Midbrain (tissue), 1 donor: Measurements from ENCODE around the gene LPGAT1.
"Not testable (repeated sequence)": the region's sequence is repeated elsewhere in the genome, so short reads cannot be mapped to it uniquely, and the experiment has no call there.

Experiments used
- DNase-seq: peaks from one replicate; lab custom pipeline; 2025; lab: John Stamatoyannopoulos, UW

Gene LPGAT1

DNA sequence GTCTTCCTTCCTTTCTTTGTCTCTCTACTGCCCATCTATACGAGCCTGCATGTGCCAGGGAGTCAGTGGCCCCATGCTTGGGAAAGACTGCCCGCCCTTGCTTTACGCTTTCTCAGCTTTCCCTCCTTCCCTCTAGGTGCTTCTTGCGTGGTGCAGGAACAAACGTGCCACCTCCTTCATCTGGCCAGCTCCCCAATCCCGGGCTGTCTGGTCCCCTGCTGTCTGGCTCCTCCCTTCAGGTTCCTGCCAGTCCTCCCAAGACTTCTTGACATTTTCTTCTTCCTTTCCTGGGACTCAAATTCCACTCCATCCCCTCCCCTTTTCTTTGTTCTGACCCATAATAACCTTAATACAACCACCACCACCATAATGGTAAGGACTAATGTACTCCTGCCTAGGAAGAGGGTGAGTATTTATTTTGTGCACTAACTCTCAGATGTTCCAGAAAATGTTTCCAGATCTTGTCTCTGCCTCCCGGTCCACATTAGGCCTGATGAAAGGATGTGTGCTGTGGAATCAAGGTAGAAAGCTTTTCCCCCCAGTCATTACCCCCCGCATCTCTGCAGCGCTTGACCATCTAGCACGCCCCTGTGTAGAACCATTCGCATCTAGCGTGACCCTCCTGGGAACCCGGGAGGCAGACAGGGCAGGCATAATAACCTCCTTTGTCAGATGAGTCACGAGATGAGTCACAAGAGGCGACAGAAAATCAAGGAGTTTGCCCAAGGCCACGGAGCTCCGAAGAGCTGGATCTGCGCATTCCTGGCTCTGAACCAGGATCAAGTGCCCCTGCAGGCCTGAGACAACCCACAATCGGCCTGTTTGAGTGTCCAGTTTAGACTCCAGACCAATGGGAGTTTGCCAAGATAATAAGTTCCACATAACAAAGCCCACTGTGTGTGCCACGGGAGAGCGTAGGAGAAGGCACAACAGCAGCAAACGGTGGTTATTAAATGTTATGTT lies 95.1 kb downstream of the LPGAT1 start:
- DNase-seq: peak; percentile 87

DNA sequence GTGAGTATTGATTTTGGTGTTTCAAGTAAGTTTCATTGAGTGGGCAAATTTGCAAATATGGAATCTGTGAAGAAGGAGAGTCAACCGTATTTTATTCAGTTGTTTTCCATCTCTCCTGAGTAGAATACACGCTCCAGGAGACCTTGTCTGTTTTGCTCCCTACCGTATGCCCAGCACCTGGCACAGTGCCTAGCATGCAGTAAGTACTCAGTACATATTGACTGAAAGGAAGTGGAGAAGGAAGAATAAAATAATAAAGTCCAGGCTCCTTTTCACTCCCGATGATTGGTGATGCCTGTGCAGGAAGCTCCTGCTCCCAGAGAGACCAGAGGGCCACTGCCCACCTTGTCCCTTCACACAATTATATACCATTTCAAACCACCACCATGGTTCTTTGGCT lies 95.8 kb downstream of the LPGAT1 start:
- no peak for DNase-seq

DNA sequence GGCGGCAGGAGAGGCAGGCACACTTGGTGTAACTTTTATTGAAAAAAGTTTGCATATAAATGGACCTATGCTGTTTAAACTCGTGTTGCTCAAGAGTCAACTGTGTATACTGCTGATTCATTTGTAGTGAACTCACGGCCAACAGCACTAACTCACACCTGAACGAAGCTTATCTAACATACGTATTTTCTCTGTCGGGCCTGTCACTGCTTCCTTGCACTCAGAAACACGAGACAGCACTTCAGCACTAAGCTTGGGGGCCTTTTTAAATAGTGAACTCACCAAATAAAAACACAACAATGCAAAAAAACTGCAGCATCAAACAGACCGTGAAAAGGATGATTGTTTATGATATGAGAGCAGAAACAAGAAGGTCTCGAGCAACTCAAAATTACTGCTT lies 96.2 kb downstream of the LPGAT1 start:
- DNase-seq: peak; percentile 42

DNA sequence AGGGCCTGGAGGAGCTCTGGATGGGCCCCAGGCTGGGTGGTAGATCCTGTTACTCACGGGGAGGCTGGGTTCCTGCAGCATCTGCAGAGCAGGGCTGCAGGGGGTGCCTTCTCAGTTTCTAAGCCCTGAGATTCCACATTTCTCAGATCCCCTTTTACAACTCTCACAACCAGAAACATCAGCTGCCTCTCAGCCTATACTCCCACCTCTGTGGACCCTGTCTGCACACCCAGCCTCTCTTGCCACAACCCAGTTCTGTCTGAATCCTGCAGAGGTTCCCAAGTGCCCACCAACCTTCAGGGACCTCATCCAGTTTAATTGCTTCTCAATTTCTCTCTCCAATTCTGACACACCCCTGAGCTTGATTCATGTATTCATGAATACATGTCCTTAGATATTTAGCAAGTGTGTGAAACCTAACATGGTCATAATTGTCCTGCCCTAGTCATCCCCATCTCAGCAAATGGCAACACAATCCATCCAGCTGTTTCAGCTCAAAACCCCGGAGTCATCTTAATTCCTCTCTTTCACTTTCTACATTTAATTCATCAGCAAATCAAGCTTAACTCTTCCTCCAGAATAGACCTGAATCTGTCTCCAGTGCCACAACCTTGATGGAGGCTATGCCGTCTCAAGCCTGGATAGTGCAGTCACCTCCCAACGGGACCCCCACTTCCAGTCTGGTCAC lies 98.1 kb downstream of the LPGAT1 start:
- DNase-seq: no peak

DNA sequence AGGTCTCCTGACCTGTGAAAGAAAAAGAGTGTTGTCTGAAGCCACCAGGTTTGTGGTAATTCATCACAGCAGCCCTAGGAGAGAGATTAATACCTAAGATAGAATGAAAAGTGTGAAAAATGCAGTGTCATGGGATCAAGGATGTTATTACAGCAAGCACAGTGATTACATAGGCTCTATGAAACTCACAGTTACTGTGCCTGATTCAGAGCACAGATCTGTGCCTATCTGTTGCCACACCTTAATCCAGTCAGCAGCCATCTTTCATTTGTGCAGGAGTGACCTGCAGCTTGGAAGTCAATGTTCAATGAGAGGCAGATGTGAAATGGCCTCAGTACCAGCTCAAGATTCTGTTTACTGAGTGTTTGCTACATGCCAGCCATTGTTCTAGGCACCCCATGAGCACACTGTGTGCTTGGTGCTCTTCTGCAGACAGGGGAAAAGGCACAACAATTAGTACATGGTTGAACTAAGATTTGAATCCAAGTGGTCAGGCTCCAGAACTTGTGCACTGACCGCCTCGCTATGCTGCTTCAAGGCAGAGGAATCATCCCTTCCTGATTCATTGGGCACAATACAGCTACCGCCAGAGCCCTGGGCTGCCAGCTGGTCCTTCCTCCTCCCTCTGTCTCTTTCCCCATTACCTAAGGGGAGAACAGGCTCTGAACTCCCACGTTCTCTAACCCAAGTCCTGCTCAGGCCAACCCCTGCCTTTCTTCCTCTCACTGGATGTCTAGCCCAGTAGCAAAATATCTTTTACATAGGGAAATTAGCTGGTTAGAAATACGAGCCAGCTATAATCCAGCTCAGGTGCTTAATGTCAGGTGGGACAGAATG lies 98.9 kb downstream of the LPGAT1 start:
- peak; percentile 48 for DNase-seq

DNA sequence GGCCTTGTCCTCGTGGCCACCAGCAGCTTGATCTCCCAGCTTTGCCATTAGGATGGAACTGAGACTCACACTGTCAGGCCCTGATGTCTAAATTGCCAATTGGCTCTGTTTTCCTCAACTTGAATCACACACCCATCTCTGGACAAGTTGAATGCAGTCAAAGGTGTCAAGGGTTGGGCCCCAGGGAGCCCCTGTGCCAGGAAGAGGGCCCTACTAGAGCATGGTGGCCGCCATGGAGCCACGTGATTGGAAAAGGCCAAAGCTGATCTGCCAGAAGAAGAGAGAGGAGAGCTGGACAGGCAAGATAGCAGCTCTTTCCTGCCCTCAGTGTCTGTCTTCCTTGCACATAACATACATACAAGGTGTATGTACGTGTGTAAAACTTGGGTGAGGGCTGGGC lies 100.2 kb downstream of the LPGAT1 start:
- no peak for DNase-seq

DNA sequence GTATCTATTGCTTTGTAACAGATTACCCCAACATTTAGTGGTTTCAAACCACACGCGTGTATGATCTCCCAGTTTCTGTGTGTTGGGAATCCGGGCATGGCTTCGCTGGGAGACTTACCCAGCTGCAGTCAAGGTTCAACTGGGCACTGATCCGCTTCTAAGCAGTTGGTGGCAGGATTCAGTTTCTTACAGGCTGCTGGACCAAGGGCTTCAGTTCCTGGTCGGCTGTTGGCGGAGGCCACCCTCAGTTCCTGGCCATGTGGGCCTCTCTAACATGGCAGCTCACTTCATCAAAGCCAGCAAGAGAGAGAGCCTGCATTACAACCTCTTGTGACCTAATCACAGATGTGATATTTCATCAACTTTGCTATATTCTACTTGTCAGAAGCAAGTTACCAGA lies 101.3 kb downstream of the LPGAT1 start:
- DNase-seq: no peak

DNA sequence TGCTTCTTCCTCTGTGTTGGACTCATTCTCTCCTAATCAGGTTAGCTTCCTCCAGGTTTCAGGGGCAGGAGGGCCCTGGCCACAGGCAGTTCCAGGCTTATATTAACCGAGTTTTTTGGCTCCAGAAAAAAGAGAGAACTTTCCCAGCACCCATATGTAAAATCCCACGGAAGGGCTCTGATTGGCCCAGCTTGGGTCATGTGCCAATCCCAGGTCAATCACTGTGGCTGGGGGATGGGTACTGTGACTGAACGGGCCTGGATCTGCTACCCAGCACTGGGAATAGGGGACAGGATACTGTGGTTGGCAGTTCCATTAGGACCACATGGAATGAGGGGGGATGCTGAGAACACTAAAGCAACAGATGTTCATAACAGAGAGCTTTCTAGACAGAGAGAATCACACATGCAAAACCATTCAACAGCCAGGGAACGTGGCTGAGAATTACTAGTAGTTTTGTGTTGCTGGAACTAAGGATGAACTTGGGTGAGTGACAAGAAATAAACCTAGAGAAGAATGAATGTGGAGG lies 104.0 kb downstream of the LPGAT1 start:
- no peak for DNase-seq

DNA sequence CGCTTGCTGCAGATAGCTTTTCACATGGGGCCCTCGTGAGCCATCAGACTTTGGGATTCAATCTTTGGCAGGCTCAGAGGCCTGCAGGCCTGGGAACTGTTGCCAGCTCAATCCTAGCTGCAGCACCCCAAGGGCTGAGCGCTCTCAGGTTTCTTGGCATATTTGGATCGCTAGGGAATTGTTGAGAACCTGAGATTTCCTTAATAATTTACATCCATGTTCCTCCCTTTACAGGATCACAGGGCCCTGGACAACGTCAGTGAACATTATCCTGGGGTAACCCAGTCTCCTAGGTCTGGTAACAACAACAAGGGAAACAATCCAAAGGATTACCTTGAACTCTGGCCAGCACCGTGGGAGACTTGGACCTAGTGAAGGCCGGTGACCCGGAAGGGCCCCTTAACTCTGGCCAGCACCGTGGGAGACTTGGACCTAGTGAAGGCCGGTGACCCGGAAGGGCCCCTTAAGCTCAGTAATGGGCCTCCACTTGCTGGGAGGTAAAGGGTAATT lies 105.8 kb downstream of the LPGAT1 start:
- no peak for DNase-seq

DNA sequence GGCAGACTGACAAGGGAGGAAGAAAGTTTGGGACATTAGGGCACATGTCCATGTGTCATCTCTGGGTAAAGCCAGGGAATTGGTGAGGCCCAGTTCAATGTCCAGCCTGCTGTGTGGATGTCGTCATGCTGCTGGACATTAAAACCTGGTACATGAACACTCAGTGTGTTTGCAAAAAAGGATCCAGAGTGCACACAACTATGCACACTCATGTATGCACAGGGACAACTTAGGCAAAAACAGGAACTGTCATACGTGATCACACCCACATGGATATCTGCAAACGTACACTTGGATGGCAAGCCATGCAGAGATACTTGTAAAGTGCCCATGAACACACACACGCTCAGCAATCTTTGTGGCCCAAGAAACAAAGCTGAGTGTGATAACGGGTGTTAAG lies 107.3 kb downstream of the LPGAT1 start:
- DNase-seq: no peak

DNA sequence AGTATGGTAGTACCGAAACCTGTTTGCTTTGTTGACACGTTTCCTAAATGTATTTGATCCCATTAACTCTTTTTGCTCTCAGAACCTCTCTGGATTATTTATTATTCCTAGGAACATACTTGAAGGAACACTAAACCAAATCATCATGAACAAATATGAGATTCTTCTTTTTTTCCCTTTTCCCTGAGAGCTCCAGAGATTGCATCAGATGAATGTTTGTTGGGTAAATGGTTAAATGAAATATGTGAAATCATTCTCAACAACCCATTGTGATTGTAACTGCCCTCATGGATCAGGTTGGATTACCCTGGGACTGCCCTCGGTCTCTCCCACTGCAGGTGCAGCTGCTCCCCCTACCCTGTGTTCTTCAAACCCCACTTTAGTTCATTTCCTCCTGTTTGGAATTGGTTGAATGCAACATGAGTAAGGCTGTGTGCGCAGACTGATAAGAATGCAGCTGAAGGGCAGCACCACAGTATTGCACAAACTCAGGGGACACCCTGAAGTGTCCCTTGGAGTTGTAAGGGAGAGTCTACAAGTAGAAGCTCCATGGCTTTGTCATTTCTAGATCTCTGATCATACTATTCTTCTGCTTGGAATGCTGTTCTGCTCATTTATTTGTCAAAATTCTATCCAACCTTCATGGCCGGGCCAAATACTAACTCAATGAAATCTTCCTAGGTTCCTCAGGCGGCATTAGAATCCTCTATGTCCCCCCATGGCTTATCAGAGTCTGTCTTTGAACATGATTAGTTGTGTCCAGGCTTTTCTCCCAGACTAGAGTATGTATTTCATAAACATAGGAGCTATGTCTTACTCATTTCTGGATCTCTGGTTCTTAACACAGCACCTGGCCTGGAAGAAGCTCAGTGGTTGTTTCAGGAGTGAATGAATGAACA lies 108.0 kb downstream of the LPGAT1 start:
- no peak for DNase-seq

DNA sequence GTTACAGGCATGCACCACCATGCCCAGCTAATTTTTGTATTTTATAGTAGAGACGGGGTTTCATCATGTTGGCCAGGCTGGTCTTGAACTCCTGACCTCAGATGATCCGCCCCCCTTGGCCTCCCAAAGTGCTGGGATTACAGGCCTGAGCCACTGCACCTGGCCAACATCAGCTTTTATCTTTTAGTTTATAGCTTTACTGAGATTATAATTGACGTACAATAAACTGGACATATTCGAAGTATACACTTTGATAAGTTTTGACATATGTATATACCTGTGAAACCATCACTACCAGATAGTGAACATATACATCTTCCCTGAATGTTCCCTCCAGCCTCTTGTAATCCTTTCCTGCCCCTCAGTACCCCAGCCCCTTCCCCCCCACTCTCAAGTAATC lies 114.0 kb downstream of the LPGAT1 start:
- DNase-seq: not testable (repeated sequence)

DNA sequence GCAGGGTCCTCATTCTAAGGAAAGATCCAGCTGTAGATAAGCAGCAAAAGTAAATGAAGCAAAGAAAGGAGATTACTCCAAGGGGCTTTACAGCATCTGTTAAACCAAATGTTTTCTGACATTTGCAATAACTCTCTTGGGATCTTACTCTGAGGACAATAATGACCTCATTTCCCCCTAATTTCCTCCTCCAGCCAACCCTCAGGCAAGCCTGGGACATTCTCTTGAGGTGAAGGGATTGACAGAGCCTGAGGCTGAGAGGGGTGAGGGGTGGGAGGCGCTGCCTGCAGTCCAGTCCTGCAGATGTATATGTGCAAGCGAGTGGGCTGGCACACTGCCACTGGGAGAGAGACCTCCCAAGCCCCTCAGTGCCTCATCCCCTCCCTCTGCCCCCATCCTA lies 114.6 kb downstream of the LPGAT1 start:
- no peak for DNase-seq

DNA sequence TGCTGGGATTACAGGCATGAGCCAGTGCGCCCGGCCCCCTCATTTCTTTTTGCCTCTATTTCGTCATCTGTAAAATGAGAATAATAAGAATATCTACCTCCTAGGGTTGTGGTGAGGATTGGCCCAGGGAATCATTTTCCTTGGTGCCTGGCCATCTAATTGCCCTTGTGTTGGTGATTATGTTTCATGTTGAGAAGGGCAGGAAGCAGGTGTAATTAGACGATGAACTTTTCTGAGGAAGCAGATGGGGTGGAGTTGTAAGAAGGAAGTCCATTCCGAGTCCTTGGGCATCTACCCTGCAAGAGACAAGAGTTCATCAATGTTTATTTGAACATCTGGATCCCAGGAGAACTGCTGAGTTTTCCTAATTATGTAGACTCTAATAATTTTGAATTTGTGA lies 116.4 kb downstream of the LPGAT1 start:
- DNase-seq: no peak

DNA sequence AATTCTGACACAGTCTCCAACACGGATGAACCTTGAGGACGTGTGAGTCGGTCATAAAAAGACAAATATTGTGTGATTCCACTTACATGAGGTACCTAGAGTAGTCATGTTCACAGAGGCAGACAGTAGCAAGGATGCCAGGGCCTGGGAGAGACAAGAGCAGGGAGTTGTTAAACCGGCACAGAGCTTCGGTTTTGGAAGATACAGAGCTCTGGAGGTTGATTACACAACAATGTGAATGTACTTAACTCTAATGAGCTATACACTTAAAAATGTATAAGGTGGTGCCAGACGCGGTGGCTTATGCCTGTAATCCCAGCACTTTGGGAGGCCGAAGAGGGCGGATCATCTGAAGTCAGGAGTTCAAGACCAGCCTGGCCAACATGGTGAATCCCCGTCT lies 117.3 kb downstream of the LPGAT1 start:
- DNase-seq: no peak

DNA sequence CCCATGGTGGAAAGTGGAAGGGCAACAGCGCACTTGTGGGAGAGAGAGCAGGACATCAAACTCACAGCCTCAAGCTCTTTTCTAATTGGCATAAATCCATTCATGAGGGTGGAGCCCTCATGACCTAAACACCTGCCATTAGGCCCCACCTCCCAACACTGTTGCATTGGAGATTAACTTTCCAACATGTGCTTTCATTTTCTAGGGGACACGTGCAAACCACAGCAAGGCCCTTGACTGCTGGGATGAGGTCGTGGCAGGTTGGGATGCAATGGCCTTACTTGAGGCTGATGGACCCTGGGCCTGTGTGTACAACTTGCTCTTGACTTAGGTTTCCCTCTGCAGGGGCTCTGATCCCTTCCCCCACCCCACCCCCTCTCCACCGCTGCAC lies 119.3 kb downstream of the LPGAT1 start:
- DNase-seq: no peak

DNA sequence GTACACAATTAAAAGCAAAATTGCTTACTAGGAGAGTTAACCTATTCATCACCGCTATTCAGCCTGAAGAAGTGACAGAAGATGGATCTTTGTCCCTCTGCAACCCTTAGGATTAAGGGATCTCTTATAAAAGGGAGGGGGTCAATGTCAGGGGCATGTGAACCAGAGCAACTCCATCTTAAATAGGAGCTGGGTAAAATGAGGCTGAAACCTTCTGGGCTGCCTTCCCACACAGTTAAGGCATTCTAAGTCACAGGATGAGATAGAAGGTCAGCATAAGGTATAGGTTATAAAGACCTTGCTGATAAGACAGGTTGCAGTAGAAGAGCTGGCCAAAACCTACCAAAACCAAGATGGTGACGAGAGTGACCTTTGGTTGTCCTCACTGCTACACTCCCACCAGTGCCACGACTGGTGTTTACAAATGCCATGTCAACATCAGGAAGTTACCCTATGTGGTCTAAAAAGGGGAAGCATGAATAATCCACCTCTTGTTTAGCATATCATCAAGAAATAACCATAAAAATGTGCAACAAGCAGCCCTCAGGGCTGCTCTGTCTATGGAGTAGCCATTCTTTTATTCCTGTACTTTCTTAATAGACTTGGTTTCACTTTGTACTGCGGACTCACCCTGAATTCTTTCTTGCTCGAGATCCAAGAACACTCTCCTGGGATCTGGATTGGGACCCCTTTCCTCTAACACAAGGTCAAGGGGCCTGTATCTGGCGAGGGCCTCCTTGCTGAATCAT lies 119.8 kb downstream of the LPGAT1 start:
- no peak for DNase-seq

DNA sequence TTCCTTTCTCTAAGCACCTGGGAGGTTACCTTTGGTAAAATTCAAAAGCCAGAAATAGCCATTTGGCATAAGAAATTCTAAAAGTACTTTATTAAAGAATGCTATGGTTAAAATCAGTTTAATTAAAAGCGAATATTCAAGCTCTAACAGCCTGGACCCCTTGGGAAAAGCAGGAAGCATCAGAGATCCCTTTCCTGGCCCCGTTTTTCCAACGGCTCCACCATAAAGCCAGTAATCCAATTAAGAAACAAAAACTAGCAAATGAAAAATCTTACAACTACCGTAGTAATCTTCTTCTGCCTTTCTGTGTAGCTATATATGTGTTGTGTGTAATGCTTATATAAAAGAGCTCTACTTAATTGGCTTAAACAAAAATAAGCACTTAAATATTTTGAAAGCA lies 121.6 kb downstream of the LPGAT1 start:
- no peak for DNase-seq

DNA sequence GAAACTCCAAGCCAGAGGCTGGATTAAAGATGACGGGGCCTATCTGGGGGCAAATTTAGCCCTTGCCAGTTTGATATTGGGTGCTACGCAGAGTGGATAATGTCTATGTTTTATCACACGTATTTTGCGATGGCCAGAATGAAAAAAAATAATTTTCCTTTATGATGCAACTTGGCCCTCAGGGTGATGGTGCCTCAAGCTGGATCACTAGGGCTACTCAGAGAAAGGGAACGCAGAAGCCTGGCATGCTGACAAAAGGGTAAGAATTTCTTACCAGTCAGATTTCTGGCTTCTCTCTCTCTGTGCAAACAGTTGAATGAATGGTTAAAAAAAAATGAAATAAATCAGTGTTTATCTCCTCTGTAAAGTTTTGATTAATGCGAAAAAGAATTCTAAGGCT lies 122.6 kb downstream of the LPGAT1 start:
- DNase-seq: no peak

DNA sequence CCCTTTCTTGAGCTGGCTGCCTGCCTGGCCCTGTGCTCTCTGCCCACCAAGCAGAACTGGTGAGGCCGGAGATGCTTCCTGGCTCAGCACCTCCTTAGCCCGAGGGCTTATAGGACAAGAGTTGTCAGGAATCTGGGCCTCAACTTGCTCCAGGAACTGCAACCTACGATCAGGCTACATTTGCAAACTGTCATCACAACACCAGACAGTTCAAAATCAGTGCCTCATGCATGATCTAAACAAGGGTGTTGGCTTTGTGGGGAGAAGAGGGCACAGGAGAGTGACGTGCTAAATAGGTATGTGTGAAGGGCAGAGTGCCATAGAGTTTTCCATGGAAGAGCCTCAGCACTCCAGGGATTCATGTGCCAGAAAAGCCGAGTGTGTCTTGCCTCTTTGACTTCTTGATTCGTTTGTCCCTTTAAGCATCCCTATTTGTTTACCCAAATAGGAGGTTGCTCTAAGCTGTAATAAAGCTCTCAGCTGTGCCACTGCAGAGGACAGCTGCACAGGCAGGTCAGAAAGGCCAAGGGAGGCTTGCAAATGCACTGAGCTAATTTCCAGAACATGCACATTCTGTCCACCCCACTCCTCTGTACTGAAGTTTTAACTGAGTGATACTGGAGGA lies 125.0 kb downstream of the LPGAT1 start:
- DNase-seq: no peak
